Activated naive CD4-positive, alpha-beta T cell treated with anti-CD3 and anti-CD28 coated beads, Interleukin-2, amount 10 ng/mL, durations not matched to agents 7 days and 5 days (primary cell): ENCODE measurements around the gene WDR72.

Experiments used
- CTCF ChIA-PET: fragments of 350-600 bp; sonication (Branson Sonifier 250); formaldehyde crosslinking; loops from one replicate; lab custom pipeline; 2021; ENCODE audit warnings: antibody characterized with exemption; lab: Charles Lee
- DNase-seq: peaks from one replicate; pipeline ENCODE4 v3.0.0-alpha.2; 2020
- H3K27ac Mint-ChIP-seq: one replicate; pipeline ENCODE4 v1.8.0; 2021; ENCODE audit warnings: mild to moderate bottlenecking, moderate library complexity, mixed read lengths
- H3K27me3 Mint-ChIP-seq: one replicate; pipeline ENCODE4 v1.8.0; 2021; ENCODE audit warnings: mild to moderate bottlenecking, mixed read lengths
- H3K36me3 Mint-ChIP-seq: one replicate; pipeline ENCODE4 v1.8.0; 2021; ENCODE audit warnings: mixed read lengths
- H3K4me1 Mint-ChIP-seq: one replicate; pipeline ENCODE4 v1.8.0; 2021; ENCODE audit warnings: mixed read lengths
- H3K4me3 Mint-ChIP-seq: one replicate; pipeline ENCODE4 v1.8.0; 2021; ENCODE audit warnings: mild to moderate bottlenecking, moderate library complexity, mixed read lengths
- H3K9me3 Mint-ChIP-seq: one replicate; pipeline ENCODE4 v1.8.0; 2021; ENCODE audit warnings: mixed read lengths

Gene WDR72

DNA sequence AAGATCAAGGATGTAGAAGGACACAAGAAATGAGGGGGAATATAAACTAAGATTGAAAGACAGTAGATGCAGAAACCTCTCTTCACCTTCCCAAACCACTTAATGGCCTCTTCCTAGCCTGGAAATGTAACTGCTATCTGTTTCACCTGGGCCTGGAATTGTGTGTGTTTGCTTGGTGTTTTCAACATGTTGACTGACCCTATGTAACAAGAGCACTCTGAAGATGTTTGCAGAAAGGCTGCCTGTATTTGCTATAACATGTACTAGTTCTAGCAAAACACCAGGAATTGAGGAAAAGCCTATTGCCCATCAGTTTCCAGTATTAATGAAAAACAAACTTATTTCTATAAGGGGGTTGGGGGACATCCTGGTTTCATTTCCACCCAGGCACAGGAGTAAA is 248.3 kb downstream of the WDR72 start:
- Mint-ChIP-seq H3K27me3 (no peaks in the 10 kb centered on the region), H3K36me3 (no peaks in the 10 kb centered on the region), H3K4me1 (no peaks in the 10 kb centered on the region), H3K4me3 (no peak overlapping the region), H3K27ac (no peak overlapping the region), H3K9me3 (no peaks in the 10 kb centered on the region)
- DNase-seq, result no peak
- CTCF ChIA-PET, result no interaction called here

DNA sequence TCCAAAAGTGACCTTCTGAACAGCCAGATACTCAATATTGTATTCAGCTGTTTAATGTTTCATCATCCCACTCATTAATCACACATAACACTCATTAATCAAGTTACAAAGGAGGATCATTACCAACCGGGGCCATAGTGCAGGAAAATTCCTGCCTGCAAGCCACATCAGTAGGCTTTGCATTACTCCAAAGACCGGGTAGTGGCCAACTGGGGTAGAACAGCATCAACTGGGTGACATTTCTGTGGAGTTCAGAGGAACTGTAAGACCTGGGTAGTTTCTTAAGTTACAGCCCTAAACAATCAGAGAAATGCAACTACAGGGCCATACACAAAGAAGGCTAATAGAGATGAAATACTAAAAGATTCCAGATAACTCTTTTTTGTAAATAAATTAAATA is 253.1 kb downstream of the WDR72 start:
- Mint-ChIP-seq H3K4me1 (no peaks in the 10 kb centered on the region), H3K27ac (no peak overlapping the region), H3K4me3 (no peak overlapping the region), H3K36me3 (no peaks in the 10 kb centered on the region), H3K27me3 (no peaks in the 10 kb centered on the region), H3K9me3 (no peaks in the 10 kb centered on the region)
- DNase-seq, result no peak
- CTCF ChIA-PET, result interaction anchor here (0.8 kb wide), 1 partner anchor 397 kb away, joined by 3 read pairs; no protein-coding TSS in a partner anchor

DNA sequence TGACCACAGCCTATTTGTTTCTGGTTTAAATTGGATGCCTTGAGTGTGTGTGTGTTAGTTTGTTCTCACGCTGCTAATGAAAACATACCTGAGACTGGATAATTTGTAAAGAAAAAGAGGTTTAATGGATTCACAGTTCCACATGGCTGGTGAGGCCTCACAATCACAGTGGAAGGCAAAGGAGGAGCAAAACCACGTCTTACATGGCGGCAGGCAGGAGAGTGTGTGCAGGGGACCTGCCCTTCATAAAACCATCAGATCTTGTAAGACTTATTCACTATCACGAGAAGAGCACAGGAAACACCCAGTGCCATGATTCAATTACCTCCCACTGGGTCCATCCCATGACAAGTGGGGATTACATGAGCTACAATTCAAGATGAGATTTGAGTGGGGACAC is 260.5 kb downstream of the WDR72 start:
- H3K4me3 Mint-ChIP-seq, result no peak overlapping the region

GRCh38 chr15:53490341-53490740 is 269.1 kb downstream of the WDR72 start:
- DNase-seq, result no peak
- Mint-ChIP-seq H3K9me3 (no peaks in the 10 kb centered on the region), H3K27ac (no peak overlapping the region), H3K4me3 (no peak overlapping the region), H3K27me3 (no peaks in the 10 kb centered on the region), H3K4me1 (no peaks in the 10 kb centered on the region), H3K36me3 (no peaks in the 10 kb centered on the region)
- CTCF ChIA-PET, result no interaction called here

More for the DNA sequence above, 260.5 kb downstream of the WDR72 start:
- CTCF ChIA-PET, result no interaction called here
- H3K36me3 Mint-ChIP-seq, result no peaks in the 10 kb centered on the region
- no peaks in the 10 kb centered on the region for H3K9me3 Mint-ChIP-seq
- no peak for DNase-seq
- H3K4me1 Mint-ChIP-seq, result no peaks in the 10 kb centered on the region
- no peak overlapping the region for H3K27ac Mint-ChIP-seq
- no peaks in the 10 kb centered on the region for H3K27me3 Mint-ChIP-seq

- H3K4me1 Mint-ChIP-seq, result no peaks in the 10 kb centered on the region
- CTCF ChIA-PET, result no interaction called here
- no peaks in the 10 kb centered on the region for H3K36me3 Mint-ChIP-seq
These were observed 277.4 kb downstream of the WDR72 start for GRCh38 chr15:53482055-53482454.

DNA sequence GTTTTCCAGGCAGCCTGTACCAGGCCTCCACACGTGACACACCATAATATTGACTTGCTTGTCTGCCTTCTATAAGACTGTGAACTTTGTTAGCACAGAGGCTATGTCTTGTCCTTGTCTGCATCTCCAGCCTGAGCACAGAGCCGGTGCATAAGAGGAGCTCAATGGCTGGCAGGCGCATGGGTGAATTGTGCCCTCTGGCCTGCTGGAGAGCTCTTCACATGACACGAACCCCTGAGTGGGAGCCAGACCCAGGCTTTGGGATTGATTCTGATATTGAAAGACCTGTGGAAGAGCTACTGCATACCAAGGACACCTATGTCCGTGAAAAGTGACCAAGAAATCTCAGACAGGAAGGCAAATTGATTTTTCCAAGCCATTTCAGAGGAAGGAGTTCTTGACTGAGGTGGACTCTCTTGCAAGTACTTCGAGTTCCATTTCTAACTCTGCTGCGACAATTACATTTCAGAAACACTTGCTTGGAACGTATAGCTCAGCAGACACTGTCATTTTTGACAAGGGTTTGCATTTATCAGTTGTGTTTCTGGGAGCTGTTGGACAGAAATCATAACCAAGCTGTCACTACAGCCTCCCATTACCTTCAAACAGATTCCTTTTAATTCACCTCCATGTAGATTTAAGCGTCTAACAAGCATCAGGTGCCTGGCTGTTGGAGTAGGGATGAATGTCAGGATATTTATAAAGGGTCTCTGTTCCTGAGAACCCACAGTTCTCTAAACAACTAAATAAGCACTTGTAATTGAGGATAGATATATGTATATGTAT is 281.3 kb downstream of the WDR72 start:
- CTCF ChIA-PET, result no interaction called here
- no peaks in the 10 kb centered on the region for H3K36me3 Mint-ChIP-seq
- no peak for DNase-seq
- H3K27ac Mint-ChIP-seq, result no peak overlapping the region
- H3K4me3 Mint-ChIP-seq, result no peak overlapping the region
- H3K27me3 Mint-ChIP-seq, result no peaks in the 10 kb centered on the region
- no peaks in the 10 kb centered on the region for H3K9me3 Mint-ChIP-seq
- H3K4me1 Mint-ChIP-seq, result no peaks in the 10 kb centered on the region

More at GRCh38 chr15:53482055-53482454, 277.4 kb downstream of the WDR72 start:
- Mint-ChIP-seq H3K4me3 (no peak overlapping the region), H3K27ac (no peak overlapping the region), H3K27me3 (no peaks in the 10 kb centered on the region), H3K9me3 (no peaks in the 10 kb centered on the region)
- no peak for DNase-seq

GRCh38 chr15:53473886-53474285 is 285.6 kb downstream of the WDR72 start:
- Mint-ChIP-seq H3K27me3 (no peaks in the 10 kb centered on the region), H3K4me1 (no peaks in the 10 kb centered on the region), H3K9me3 (peaks cover 5% of the 10 kb centered on the region), H3K27ac (no peak overlapping the region), H3K36me3 (no peaks in the 10 kb centered on the region), H3K4me3 (no peak overlapping the region)
- CTCF ChIA-PET, result no interaction called here
- no peak for DNase-seq

- no peaks in the 10 kb centered on the region for H3K4me1 Mint-ChIP-seq
- no peaks in the 10 kb centered on the region for H3K27me3 Mint-ChIP-seq
- H3K36me3 Mint-ChIP-seq, result no peaks in the 10 kb centered on the region
- no peak for DNase-seq
- H3K4me3 Mint-ChIP-seq, result no peak overlapping the region
- H3K9me3 Mint-ChIP-seq, result peaks cover 5% of the 10 kb centered on the region
- CTCF ChIA-PET, result no interaction called here
- no peak overlapping the region for H3K27ac Mint-ChIP-seq
These were observed 286.0 kb downstream of the WDR72 start for GRCh38 chr15:53473435-53473834.

DNA sequence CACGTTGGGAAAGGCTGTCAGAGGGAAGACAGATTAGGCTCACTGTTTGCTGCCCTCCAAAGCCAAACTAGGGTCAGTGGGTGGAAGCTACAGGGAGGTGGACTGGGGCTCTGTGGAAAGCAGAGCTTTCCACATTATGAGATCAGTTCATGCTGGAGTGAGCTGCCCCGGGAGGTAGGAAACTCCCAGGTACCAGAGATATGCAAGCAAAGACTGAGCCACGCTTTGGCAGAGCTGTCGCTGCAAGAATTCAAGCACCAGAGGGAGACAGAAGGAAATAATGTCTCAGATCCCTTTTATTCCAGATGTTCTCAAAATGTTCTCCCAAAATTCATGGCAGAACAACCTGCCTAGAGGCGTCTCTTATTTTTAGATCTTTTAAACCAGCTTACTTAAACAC is 286.6 kb downstream of the WDR72 start:
- Mint-ChIP-seq H3K9me3 (peaks cover 5% of the 10 kb centered on the region), H3K27me3 (no peaks in the 10 kb centered on the region), H3K36me3 (no peaks in the 10 kb centered on the region), H3K4me3 (no peak overlapping the region), H3K4me1 (no peaks in the 10 kb centered on the region), H3K27ac (no peak overlapping the region)
- CTCF ChIA-PET, result no interaction called here
- DNase-seq, result no peak

DNA sequence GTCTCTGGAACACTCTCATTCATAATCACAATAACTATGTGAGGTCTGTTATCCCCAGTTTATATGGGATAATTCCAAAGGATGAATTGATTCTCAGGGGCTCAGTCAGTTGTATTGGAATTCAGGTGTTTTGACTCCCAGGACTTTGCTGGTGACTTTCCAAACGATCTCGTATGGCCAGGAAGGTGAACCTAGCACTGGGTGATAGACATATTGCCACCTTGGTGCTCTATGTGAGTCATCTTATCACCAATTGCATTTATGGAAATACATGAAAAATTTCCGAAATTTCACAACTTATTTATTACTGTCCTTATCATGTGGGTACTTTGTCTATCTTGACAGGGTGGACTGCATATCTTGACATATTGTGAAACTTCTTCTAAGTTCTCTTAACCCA is 287.3 kb downstream of the WDR72 start:
- Mint-ChIP-seq H3K36me3 (no peaks in the 10 kb centered on the region), H3K27me3 (no peaks in the 10 kb centered on the region), H3K27ac (no peak overlapping the region), H3K4me3 (no peak overlapping the region), H3K9me3 (peaks cover 5% of the 10 kb centered on the region), H3K4me1 (no peaks in the 10 kb centered on the region)
- DNase-seq, result no peak
- CTCF ChIA-PET, result no interaction called here

DNA sequence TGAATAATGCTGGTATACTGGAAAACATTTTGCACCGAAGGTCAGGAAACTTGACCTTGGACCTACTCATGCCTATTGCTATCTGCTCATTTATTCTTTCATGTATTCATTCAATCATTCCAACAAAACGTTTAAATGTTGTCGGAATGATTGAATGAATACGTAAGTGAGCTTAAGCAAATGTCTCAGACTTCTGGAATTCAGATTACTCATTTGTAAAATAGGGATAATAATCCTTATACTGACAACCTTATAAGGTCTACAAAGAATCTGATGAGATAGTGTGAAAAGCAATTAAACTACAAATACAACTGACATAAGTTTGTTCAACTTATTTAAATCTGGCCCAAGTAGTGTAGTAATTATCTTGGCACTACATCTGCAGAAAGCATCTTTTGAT is 288.7 kb downstream of the WDR72 start:
- CTCF ChIA-PET, result no interaction called here
- Mint-ChIP-seq H3K4me3 (no peak overlapping the region), H3K9me3 (peaks cover 5% of the 10 kb centered on the region), H3K36me3 (no peaks in the 10 kb centered on the region), H3K27ac (no peak overlapping the region), H3K27me3 (no peaks in the 10 kb centered on the region), H3K4me1 (no peaks in the 10 kb centered on the region)
- no peak for DNase-seq

GRCh38 chr15:53469422-53469821 is 290.0 kb downstream of the WDR72 start:
- H3K27ac Mint-ChIP-seq, result no peak overlapping the region
- no peaks in the 10 kb centered on the region for H3K4me1 Mint-ChIP-seq
- H3K27me3 Mint-ChIP-seq, result no peaks in the 10 kb centered on the region
- H3K9me3 Mint-ChIP-seq, result peaks cover 5% of the 10 kb centered on the region
- H3K4me3 Mint-ChIP-seq, result no peak overlapping the region
- CTCF ChIA-PET, result no interaction called here
- no peak for DNase-seq
- no peaks in the 10 kb centered on the region for H3K36me3 Mint-ChIP-seq
